Smooth muscle cell (in vitro differentiated cells): ENCODE results near the gene OTOGL. TPM values are rescaled to one million over a fixed set of nuclear protein-coding genes. Genes with fewer than 3 reads are reported as not detected.
A peak's percentile ranks its signal among the peaks of the same experiment; 100 is the strongest.

Experiments
- DNase-seq: peaks from one replicate; lab custom pipeline; 2025; ENCODE audit not compliant: unreplicated experiment; lab: John Stamatoyannopoulos, UW
- H2AFZ ChIP-seq: fragments of 200-600 bp; sonication (generic); 2 replicates; pipeline ENCODE4 v1.6.0; 2016; ENCODE audit warnings: antibody characterized with exemption, low read depth, mild to moderate bottlenecking
- H3F3A ChIP-seq: fragments of 200-600 bp; sonication (generic); 2 replicates; pipeline ENCODE4 v1.6.0; 2017; ENCODE audit warnings: antibody characterized with exemption, low read depth
- H3K27ac ChIP-seq: fragments of 200-600 bp; sonication (generic); 2 replicates; pipeline ENCODE4 v1.5.1; 2016; ENCODE audit warnings: low read depth, mild to moderate bottlenecking
- H3K27me3 ChIP-seq: fragments of 200-600 bp; sonication (generic); 2 replicates; pipeline ENCODE4 v1.6.1; 2016; ENCODE audit warnings: low read depth, mild to moderate bottlenecking
- H3K36me3 ChIP-seq: fragments of 200-600 bp; sonication (generic); 2 replicates; pipeline ENCODE4 v1.5.1; 2016; ENCODE audit warnings: low read depth
- H3K4me1 ChIP-seq: fragments of 200-600 bp; sonication (generic); 2 replicates; pipeline ENCODE4 v1.5.1; 2016; ENCODE audit warnings: low read depth
- H3K4me2 ChIP-seq: fragments of 200-600 bp; sonication (generic); 2 replicates; pipeline ENCODE4 v1.6.0; 2016; ENCODE audit warnings: mild to moderate bottlenecking
- H3K4me3 ChIP-seq: fragments of 200-600 bp; sonication (generic); 2 replicates; pipeline ENCODE4 v1.5.1; 2016; ENCODE audit warnings: mild to moderate bottlenecking
- H3K79me2 ChIP-seq: fragments of 200-600 bp; sonication (generic); 2 replicates; pipeline ENCODE4 v1.6.0; 2016; ENCODE audit warnings: low read depth, mild to moderate bottlenecking
- H3K9ac ChIP-seq: fragments of 200-600 bp; sonication (generic); 2 replicates; pipeline ENCODE4 v1.6.0; 2016; ENCODE audit warnings: low read depth
- H3K9me3 ChIP-seq: fragments of 200-600 bp; sonication (generic); replicated peaks from 2 replicates; pipeline ENCODE4 v1.5.1; 2016; ENCODE audit warnings: low read depth
- H4K20me1 ChIP-seq: fragments of 200-600 bp; sonication (generic); 2 replicates; pipeline ENCODE4 v1.6.0; 2016; ENCODE audit warnings: low read depth
- WGBS: methylation state at CpG from one replicate; pipeline ENCODE4 v1.1.7; 2016; ENCODE audit warnings: low lambda C conversion rate; 5-methylcytosine and 5-hydroxymethylcytosine counted together
- polyA plus RNA-seq: library from polyadenylated mRNA; unstranded; fragments of >200 nt; fragmentation: Nextera tagmentation; extraction: Ambion mirVana; gene quantifications from 2 replicates; pipeline ENCODE4 v1.2.1, GENCODE V29; 2016
- total RNA-seq: library from RNA; depleted of rRNA; stranded (reverse); fragments of >200 nt; gene quantifications from 2 replicates; pipeline ENCODE4 v1.2.3, GENCODE V29; 2014
- TF ChIP-seq, protein P1 (sequence below): fragments of 200-600 bp; sonication (generic); IDR thresholded peaks from 2 replicates; pipeline ENCODE4 v1.5.1; 2017; ENCODE audit warnings: borderline replicate concordance, mild to moderate bottlenecking, antibody characterized with exemption; ENCODE audit not compliant: insufficient read depth, poor library complexity, severe bottlenecking

Gene OTOGL
- total and polyA plus RNA-seq, 2 experiments from 2014 or later, result 0.09 TPM; not detected in 1

DNA sequence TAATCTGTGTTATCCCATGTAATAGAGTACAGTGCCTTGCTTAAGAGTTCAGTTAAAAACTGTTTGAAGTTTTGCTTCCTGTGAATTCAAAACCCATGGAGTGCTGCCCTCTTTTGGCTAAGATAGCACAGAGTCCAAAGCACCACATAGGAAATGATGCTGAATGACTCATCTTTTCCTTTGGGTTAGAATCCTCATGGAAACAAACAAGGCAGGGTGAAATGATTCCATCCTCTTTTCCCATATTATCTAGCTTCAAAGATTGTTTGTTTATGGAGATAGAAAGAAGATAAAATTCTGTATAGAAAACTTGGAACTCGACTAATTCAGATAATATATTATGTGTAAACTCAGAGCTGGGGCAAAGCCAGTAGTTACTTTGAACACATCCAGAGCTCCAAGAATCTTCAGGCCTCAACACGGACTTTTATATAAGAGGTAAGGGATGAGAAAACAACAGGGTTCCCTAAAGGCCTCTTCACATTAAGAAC lies 87.4 kb downstream of the OTOGL start:
- Histone ChIP-seq H3K27me3 (no peaks in the 10 kb centered on the region), H2AFZ (peak overlapping the region; percentile 87), H3K79me2 (no peaks in the 10 kb centered on the region), H3K27ac (peak overlapping the region; percentile 94), H4K20me1 (no peaks in the 10 kb centered on the region), H3F3A (peaks cover 10% of the 10 kb centered on the region), H3K36me3 (no peaks in the 10 kb centered on the region), H3K4me3 (no peak overlapping the region), H3K9ac (peak overlapping the region; percentile 70), H3K4me1 (peaks cover 10% of the 10 kb centered on the region), H3K9me3 (no peaks in the 10 kb centered on the region), H3K4me2 (peak overlapping the region; percentile 14)
- TF ChIP-seq, protein P1, sequence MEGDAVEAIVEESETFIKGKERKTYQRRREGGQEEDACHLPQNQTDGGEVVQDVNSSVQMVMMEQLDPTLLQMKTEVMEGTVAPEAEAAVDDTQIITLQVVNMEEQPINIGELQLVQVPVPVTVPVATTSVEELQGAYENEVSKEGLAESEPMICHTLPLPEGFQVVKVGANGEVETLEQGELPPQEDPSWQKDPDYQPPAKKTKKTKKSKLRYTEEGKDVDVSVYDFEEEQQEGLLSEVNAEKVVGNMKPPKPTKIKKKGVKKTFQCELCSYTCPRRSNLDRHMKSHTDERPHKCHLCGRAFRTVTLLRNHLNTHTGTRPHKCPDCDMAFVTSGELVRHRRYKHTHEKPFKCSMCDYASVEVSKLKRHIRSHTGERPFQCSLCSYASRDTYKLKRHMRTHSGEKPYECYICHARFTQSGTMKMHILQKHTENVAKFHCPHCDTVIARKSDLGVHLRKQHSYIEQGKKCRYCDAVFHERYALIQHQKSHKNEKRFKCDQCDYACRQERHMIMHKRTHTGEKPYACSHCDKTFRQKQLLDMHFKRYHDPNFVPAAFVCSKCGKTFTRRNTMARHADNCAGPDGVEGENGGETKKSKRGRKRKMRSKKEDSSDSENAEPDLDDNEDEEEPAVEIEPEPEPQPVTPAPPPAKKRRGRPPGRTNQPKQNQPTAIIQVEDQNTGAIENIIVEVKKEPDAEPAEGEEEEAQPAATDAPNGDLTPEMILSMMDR, result peak; percentile 73
- DNase-seq, result no peak
- WGBS, result 16% methylated on average over 2 of the region's 2 CpGs

DNA sequence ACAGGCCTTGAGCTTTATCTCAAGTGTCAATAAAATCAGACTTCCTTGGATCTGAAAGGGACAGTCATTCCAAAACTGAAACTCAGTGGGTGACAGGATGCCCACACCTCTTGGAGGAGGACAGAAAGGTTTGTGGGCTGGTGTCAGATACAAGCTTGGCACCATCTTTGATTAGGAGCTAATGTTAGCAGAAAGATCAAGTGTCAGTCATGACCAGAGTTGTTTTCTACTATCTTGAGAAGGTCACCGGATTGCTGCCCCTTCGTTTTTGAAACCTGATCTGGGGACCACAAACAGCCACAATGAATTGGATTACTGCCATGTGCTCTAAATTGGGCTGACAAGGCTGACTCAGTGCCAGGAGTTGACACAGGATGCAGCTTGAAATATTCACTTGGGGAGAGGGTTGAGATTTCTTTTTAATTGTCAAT lies 88.3 kb downstream of the OTOGL start:
- no peak overlapping the region for H3K4me2 ChIP-seq
- no peak for DNase-seq
- no peak overlapping the region for H3K4me3 ChIP-seq
- H3K36me3 ChIP-seq, result no peaks in the 10 kb centered on the region
- no peaks in the 10 kb centered on the region for H3K27me3 ChIP-seq
- H3K9me3 ChIP-seq, result no peaks in the 10 kb centered on the region
- peaks cover 10% of the 10 kb centered on the region for H3F3A ChIP-seq
- peak overlapping the region; percentile 94 for H3K27ac ChIP-seq
- no peaks in the 10 kb centered on the region for H4K20me1 ChIP-seq
- no peak overlapping the region for H2AFZ ChIP-seq
- 29% methylated on average over 2 of the region's 2 CpGs for WGBS
- H3K4me1 ChIP-seq, result peaks cover 10% of the 10 kb centered on the region
- no peaks in the 10 kb centered on the region for H3K79me2 ChIP-seq
- TF ChIP-seq, protein P1, result no peak
- peak overlapping the region; percentile 70 for H3K9ac ChIP-seq

DNA sequence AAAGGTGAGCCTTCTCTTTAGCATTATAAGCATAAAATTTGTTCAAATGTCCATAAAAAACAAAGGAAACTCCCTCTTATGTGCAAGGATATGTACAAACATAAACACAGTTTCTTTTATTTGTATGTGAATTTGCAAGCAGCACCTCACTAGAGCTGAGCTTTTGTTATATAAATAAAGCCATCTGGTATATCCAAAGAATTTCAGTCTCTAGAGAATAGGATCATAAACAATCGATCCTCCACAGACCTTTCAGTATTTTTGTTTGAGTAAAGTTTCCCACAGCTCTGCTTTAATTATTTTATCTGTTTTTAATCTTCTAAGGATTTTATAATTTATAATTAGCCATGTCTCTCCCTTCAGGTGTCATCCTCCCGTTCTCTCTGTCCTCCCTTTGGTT lies 89.2 kb downstream of the OTOGL start:
- no peak overlapping the region for H3K4me3 ChIP-seq
- TF ChIP-seq, protein P1, result no peak
- no peak overlapping the region for H2AFZ ChIP-seq
- no peak for DNase-seq
- no peak overlapping the region for H3K27ac ChIP-seq
- 86% methylated on average over 2 of the region's 2 CpGs for WGBS
- no peaks in the 10 kb centered on the region for H3K27me3 ChIP-seq
- no peaks in the 10 kb centered on the region for H3K9me3 ChIP-seq
- H3K4me1 ChIP-seq, result peaks cover 10% of the 10 kb centered on the region
- H3K36me3 ChIP-seq, result no peaks in the 10 kb centered on the region
- H3K9ac ChIP-seq, result no peak overlapping the region
- no peak overlapping the region for H3K4me2 ChIP-seq
- H3K79me2 ChIP-seq, result no peaks in the 10 kb centered on the region
- H3F3A ChIP-seq, result peaks cover 10% of the 10 kb centered on the region
- H4K20me1 ChIP-seq, result no peaks in the 10 kb centered on the region

DNA sequence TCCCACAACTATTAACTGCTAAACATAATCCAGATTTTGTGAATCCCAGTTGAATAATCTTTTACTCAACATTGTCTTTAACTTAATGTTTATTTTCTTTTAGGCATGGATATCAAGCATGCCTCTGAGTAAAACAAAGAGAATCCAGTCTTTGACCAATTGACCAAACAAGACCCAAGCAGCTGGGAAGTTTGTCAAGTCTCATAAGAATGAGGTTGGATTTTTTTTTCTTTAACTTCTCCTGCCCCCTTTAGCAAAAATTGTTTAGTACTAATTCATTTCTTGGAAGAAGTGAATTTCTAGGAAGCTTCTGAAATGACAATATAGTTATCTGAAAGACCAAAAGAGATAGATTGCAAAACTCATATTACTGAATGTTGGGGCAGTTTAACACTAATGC lies 89.9 kb downstream of the OTOGL start:
- Histone ChIP-seq H3K9me3 (no peaks in the 10 kb centered on the region), H3K4me1 (peaks cover 10% of the 10 kb centered on the region), H3K4me2 (no peak overlapping the region), H3K9ac (no peak overlapping the region), H3F3A (peaks cover 10% of the 10 kb centered on the region), H3K4me3 (no peak overlapping the region), H4K20me1 (no peaks in the 10 kb centered on the region), H3K36me3 (no peaks in the 10 kb centered on the region), H3K27me3 (no peaks in the 10 kb centered on the region), H2AFZ (peak overlapping the region; percentile 26), H3K79me2 (no peaks in the 10 kb centered on the region), H3K27ac (no peak overlapping the region)
- TF ChIP-seq, protein P1, result no peak
- DNase-seq, result no peak
